ENCODE data around the gene RNASE7.

The RNASE7 gene

DNA sequence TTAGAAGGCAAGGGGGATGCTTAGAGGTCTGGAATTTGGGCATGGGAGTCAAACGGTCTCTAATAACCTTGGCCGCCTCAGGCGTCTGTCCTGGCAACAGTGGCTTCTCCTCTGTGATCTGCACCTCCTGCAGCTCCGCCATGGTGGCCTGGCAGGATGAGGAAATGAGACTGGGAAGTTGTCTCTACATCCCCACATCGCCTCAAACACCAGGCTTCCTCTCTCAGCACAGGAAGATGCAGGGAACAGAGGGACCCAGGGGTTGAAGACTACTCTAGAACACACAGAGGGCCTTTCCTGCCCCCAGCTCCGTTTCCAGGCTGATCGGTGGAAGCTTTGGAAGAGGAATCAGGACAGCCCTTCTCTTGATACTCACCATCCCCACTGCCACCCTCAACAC is 19.0 kb upstream of the RNASE7 start:
- in situ Hi-C loops (cut with HindIII; ENCODE audit: low sequenced_read_pairs), result loop anchor here (5.0 kb wide), 1 partner anchor 39 kb away; no protein-coding TSS in a partner anchor

DNA sequence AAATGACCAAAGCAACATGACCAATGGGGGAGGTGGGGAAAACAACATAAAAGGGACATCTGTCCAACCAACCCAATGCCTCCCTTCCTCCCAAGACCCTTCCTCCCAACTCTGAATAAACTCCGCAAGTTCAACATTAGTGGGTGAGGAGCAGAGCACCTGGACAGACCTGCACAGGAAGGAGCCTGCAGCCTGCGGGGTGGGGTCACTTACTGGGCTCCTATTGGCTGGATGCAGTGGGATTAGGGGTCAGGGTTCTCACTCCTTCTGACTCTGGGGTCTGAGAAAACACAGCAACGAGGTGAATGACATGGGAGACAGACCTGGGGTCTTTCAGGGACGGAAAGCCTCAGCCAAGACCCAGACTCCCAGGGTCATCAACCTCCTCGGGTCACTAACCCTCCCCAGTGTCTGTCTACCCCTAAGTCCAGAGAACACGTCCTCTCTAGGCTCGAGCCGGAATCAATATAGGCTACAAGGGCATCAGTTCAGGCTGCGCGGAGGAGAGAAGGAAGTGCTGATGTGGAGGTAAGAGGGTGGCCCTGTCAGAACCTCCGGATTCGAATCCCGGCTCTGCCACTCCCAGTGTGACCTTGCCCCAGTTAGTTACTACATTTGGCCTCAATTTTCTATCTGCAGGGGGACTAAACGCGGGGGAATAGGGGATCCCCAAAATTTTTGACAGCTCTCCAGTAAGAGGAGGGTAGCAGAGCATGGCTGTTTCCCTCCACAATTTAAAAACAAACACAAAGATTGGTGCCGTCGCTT is 18.2 kb upstream of the RNASE7 start:
- in situ Hi-C loops (cut with HindIII; ENCODE audit: low sequenced_read_pairs), result loop anchor here (5.0 kb wide), 1 partner anchor 38 kb away; no protein-coding TSS in a partner anchor

DNA sequence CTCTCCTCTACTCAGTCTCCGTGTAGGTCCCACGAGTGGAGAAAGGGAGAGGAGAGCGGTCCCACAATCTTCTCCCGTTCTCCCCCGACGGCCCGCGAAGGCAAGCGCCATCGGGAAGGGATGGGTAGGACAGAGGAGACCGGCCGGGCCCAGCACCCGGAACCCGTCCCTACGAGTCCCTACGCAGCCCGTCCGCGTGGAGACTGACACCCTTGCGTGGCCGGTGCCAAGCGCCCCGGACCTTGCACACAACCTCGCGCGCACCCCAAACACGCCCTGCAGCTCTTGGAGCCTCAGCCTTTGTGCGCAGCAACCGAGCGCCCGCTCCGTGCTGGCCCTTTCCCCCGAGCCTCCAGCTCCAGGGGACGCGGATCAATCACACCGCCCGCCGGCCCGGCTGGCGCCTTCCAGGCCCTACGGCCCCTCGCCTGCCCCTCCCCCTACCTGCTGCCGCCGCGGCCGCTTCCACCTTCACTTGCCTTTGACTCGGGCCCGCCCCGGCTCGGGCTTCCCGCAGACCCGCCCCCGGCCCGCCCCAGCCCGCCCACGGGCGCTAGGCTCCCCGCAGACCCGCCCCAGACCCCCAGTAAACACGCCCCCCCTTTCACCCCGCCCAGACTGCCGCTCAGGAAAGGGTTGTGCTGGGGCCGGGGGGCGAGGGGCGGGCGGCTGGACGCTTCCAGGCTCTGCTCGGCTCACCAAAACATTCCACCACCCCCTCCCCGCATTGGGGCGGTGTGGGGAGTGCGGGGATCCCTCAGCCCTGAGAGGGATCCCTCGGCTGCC is 17.4 kb upstream of the RNASE7 start, which contains the start of gene NDRG2:
NDRG2 (minus strand) TSS at position 477 of the 786 bp plus-strand sequence. CDS start 1,746 bp downstream, outside the sequence.
- in situ Hi-C loops (cut with HindIII; ENCODE audit: low sequenced_read_pairs), result loop anchor here (5.0 kb wide), 1 partner anchor 38 kb away; no protein-coding TSS in a partner anchor

DNA sequence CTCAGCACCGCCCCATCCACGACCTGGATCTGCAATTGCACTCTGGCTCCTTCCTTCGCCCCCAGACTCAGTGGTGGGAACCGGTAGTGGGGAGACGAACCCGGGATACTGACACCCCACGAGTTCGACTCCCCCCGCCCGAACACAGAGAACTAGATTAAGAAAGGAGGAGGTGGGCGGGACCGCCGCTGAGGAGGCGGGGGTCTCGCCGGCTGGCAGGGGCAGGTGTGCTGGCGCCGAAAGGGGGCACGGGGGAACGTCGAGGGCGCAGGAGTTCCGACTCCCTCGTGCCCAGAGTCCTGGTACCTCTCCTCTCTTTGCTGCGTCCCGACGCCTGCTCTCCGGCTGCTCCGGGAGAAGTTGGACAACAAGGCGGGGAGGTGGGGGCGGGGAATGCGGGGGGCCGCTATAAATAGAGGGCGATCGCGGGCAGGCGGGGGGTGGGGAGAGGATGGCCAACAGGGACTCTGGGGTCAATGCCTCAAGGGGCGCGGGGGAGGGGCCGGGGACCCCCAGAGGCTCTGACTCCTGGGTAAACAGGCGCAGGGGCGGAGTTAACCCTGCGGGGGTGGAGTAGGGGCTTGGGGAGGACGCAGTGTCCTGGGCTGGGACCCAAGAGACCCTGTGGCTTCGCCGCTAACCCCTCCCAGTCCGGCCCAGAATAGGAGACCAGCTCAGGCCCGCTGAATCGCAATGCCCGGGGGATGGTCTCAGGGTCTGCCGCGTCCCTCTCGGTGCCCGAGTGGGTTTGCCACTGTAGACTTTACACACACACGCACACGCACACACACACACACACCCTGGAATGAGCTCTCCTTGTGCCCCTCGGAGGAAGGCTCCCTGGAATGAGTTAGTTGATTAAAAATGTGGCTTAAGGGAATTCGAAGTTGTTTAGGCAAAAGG is 16.5 kb upstream of the RNASE7 start:
- in situ Hi-C loops (cut with HindIII; ENCODE audit: low sequenced_read_pairs), result no loop called here

DNA sequence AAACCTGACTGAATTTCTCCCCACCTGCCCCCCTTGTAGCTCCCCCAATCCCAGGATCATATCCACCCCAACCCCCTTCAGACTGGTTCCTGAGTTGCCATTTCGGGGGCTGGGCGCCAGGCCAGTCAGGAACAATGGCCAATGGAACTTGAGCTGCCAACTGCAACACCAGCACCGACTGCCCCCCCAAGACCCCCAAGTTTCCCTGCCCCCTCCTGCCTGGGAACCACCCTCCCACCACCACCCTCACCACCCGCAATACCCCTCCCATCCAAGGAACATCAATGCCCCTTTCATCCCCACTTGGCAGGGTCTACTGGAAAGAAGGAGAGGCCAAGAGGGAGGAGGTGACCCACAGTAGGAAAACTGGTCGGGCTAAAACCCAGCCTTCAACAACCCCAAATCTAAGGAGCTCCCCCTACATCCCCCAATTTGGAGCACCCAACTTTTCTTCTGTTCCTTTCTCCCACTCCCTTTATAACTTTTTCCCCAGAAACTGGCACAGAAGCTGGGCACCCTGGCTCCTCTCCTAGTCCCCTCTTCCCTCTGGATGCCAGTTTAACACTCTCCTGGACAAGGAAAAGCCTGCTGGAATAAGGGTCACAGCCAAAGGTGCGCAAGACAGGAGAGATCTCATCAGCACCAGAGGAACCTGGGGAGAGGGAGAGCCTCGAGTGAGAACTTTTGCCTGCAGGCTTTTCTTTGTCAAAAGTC is 15.7 kb upstream of the RNASE7 start:
- in situ Hi-C loops (cut with HindIII; ENCODE audit: low sequenced_read_pairs), result no loop called here

DNA sequence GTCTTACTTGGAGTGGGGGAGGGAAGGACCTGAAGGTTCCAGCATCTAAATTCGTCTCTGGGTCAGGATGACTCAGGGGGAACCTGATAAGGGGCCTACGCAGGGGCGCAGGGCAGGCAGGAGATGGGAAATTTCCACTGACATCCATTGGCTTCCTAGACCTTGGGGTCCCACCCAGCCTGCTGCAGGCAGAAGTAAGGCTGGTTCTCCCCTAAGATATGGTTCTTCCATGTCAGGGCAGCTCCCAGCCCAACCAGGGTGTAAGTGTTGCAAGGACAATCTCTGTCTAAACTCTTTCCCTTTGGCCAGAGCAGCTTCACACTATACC is 15.2 kb upstream of the RNASE7 start:
- in situ Hi-C loops (cut with HindIII; ENCODE audit: low sequenced_read_pairs), result no loop called here

DNA sequence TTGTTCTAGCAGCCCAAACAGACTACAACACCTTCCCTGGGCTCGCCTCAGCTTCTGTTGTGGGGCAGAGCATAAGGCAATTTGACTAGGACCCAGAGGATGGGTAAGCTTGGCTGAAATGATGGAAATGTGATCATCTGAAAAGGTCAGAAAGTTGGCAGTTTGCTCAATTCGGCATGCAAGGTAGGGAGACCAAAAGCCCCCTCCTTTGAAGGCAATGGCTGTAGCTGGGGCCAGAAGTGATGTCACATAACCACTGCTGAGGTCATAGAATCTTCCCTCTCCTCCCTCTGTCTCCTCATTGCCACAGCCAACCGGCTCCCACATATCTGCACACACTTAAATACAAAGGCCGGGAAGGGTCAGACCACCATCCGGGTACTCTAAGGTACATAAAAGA is 12.2 kb upstream of the RNASE7 start, which contains the start of gene TPPP2:
TPPP2 (plus strand) TSS at position 301 of the 400 bp plus-strand sequence. CDS start 365 bp downstream, outside the sequence.
- in situ Hi-C loops (cut with HindIII; ENCODE audit: low sequenced_read_pairs), result no loop called here

DNA sequence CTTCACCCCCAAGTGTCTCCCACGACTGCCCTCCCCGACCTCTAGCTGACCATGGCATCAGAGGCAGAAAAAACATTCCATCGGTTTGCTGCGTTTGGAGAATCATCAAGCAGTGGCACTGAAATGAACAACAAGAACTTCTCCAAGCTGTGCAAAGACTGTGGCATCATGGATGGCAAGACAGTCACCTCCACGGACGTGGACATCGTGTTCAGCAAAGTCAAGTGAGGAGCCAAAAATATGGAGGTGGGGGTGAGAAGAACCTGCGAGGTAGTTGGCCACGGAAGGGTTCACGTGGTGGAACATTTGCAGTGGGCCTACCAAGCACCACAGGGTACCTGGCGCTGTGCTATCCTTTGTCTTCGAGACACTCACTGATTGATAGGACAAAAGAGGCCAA is 11.6 kb upstream of the RNASE7 start:
- in situ Hi-C loops (cut with HindIII; ENCODE audit: low sequenced_read_pairs), result no loop called here

DNA sequence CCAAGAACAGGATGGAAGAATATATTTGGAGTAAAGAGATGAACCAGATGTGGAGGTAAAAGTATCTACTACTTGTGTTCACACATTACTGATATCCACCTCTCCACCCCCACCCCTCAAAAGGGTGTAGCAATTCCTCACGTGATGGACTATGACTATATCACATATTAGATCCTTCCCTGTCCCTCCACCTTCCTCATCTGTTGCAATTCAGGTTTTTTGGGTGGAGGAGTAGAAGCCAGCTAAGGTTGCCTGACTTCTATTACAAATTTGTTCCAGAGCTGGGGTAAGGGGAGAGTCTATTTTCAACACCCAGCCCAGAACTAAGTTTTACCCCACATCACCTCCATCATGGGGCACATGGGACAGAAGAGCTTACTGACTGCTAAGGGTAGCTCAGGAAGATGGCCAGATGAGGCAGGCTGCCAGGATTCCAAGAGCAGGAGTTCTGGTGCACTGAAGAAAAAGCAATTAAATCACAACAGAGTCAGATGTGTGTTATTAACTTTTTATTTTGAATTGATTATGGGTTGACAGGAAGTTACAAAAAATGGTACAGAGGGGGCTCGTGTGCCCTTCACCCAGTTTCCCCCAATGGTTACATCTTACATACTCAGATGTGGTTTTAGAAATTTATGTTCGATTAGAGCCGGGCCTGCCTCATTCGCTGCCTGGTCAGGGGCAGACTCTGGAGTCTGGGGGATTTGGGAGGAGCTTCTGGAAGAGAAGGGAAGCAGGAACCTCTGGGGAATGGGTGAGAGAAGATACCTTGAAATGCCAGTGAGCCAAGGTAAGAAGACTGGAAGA is 9.6 kb upstream of the RNASE7 start:
- in situ Hi-C loops (cut with HindIII; ENCODE audit: low sequenced_read_pairs), result no loop called here

DNA sequence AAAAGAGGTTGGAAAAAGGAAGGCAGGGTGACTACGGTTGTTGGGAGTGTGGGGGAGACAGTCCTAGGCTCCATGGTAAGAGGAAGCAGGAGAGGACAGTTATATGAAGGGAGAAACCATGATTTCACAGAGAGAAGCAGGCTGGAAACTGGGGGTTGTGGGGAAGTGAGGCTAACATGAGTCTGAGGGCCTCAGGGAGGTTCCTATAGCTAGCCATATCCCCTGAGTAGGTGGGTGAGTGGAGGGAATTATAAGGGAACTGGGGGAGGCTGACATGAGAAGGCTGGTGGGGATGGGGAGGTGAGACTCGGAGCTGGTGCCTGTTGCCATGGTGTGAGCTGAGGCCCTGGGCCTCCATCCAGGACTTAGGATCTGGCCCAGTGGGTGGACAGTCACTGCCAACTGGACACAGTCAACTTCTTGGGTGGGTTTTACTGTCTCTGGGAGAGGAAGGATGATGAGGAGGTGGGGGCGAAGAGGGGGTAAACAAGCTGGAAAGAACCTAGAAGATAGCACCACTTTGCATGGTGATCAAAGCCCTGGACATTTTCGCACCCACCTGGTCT is 8.9 kb upstream of the RNASE7 start:
- in situ Hi-C loops (cut with HindIII; ENCODE audit: low sequenced_read_pairs), result no loop called here

DNA sequence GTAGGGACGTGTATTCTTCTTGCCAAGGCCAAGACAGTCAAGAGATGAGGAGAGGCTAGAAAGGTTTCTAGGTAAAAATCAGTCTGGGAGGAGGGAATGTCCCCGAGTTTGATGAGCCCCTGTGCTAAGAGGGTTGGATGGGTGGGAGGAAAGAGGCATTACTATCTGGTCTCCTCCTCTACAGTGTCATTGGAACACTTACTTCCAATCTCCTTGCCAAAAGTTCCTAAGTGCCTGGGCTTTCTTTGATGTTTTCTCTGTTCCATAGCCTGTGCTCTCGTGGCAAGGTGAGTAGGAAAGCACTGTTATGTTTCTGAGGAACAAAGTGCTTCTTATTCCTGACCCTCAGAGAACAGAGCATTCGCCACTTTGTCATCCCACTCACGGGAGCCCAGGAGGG is 7.5 kb upstream of the RNASE7 start, which contains the start of gene RNASE13:
RNASE13 (minus strand) TSS at position 101 of the 400 bp plus-strand sequence. CDS start 519 bp downstream, outside the sequence.
- in situ Hi-C loops (cut with HindIII; ENCODE audit: low sequenced_read_pairs), result no loop called here

DNA sequence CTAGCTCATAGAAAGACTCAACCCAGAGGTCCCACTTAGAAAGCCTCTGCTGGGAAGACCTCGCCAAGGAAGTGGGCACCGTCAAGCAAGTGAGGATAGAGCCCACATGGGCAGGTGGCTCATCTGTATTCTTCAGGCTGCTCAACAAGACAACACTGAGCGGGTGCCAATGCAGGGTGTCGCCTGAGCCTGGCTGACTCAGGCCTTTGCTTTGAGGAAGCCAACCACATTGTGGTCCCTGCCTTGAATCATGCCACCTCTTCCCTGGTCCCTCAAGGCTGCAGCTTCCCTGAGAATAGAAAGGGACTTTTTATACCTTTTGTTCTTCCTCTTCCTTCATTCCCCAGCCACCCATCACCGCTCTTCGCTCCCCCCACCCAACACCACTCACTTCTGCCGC is 5.4 kb upstream of the RNASE7 start:
- in situ Hi-C loops (cut with HindIII; ENCODE audit: low sequenced_read_pairs), result no loop called here

DNA sequence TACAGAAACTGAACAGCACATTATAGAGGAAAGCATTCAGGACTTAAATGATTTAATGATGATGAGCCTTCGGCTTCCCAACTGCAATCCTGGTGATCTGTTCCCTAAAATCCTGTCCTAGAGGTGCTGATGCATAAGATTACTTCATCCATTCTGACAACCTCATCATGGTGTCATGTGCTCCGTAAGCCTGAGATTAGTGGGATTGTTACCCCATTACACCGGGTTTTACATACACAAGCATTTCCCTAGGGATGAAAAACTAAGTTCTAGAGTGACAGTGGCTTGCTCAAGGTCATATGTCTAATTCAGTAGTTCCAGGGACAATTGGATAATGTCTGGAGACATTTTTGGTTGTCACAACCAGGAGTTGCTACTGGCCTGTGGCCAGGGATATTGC is 5.0 kb upstream of the RNASE7 start:
- in situ Hi-C loops (cut with HindIII; ENCODE audit: low sequenced_read_pairs), result no loop called here

DNA sequence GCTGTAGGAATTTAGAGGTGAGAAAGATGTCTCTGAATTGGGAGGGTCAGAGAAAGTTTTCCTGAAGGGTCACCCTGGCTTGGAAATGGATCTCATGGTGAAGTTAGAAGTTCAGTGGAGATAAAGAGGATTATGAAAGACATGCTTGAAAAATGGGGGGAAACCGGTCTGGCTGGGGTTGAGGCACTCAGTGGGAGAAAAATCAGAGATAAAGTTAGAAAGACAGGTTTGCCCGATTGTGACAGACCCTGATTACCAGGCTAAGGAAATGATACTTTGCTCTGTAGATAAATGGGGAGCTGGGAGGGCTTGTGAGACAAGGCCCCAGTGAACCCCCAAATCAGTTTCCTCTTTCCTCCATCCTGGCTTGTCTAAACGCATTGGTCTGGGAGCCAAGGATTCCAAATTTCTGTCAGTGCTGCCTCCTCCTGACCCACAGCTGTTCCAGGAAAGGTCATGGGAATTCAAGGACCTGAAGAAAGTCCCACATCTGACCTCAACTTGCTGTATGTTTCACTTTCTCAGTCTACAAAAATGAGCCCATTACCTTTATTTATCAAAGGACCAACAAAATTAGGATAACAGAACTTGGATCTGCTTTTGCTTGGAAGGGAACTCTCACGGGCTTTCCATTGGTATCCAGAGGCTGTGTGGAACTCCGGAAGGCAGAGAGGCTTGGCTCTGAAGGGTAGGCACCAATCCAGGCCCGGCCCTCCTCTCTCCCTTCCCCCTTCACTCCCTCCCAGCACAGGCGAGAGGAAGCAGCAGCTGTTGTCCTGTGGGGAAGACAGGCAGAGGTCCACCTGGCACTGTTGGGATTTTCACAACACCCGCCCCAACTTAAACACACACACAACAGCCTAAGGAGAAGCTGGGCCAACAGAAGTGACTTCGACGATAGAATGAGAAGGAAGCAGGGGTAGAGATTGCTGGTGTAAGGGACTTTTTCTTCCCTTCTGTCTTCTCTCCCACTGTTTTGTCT is 3.4 kb upstream of the RNASE7 start:
- in situ Hi-C loops (cut with HindIII; ENCODE audit: low sequenced_read_pairs), result no loop called here

DNA sequence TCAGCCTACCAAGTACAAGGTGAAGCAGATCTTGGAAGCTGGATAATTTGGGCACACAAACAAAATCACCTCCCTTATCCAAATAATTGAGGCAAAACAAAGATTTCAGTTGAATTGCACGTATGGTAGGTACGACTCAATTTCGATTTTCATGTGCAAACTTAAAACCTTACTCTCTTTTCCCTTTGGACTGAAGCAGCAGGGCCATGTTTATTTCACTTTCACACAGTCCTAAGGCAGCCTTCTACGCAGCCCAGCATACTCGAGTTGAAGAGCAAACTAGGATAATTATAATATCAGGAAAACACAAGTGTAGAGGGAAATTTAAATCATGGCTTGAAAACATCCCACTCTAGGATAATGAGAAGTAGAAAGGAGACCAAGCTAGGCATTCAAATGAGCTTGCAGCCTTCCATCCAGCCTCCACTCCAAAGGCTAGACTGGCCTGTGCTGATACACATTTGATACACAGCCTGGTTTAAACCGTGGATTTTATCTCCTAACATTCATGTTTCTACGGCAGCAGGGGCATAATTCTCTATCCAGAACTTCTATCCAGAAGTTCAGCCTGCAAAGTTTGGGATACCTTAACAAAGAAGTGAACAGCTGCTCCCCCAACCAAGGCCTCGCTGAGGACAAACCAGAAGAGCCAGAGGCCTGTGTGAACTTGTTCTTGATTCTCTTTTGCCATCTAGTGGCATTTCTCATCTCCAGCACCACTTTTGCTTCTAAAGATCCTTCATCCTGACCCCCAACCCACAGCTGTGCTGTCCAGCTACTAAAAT is 2.4 kb upstream of the RNASE7 start:
- in situ Hi-C loops (cut with HindIII; ENCODE audit: low sequenced_read_pairs), result loop anchor here (5.0 kb wide), 1 partner anchor 68 kb away; no protein-coding TSS in a partner anchor

DNA sequence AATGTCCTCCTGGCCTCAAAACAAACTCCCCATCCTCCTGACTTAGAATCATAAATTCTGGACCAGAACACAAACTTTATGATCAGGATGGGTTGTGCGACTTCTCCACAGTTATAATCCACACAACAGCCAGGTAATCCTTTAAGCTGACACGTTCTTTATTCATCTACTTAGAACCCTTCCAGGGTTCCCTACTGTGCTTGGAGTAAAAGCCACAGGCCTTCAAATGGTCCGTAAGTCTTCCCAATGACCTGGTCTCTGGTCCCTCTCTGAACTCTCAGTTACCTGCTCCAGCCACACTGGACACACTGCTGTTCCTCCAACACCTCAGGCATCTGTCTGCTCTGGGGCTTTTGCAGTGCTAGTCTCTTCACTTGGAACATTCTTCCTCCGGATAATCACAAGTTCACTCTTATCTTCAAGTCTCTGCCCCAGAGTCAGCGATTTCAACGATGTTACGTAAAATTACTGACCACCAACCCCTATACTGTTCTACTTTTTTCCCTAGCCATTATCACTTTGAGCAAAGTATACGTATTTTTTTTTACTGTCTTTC is 1.7 kb upstream of the RNASE7 start:
- in situ Hi-C loops (cut with HindIII; ENCODE audit: low sequenced_read_pairs), result loop anchor here (5.0 kb wide), 1 partner anchor 67 kb away; no protein-coding TSS in a partner anchor
